ENCODE data around the gene ILF2.
A peak's percentile ranks its signal among the peaks of the same experiment; 100 is the strongest.

ILF2 gene

DNA sequence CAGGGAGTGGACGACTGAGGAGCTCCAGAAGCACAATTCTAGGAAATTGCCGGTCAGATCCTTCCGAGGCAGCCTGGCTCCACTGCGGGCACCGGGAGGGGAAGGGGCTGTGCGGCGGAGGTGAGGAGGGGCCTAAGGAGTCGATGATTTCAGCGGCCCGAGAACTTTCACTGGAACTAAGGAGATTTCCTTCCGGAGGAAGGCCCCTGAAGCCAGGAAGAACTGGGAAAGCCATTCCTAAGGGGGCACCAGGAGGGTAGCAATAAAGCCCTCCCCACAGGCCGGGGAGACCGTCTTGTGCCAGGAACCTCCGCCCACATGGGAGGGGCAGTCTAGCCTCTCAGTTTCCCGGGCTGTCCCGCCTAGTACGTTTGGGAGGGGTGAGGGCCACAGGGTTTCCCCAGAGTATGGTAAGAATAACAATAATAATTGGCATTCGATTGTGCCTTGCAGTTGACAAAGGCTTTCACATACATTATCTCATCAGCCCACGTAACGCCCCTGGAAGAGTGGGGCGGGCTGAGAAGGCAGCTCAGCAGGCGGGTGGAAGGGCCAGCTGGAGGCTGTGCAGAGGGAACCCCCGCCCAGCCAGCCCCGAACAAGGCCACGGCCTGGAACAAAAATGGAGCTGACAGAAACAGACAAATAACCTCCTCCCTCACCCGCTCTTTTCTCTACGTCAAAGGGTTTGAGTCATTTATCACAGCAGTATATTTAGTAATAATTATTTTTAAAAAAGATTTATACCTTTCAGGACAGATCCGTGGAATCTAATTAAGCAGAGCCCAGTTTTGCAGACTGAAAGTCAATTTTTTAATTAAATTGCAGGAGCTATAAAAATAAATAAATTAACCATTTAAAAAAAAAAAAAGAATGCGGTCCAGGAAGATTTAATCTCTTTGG lies 27.5 kb upstream of the ILF2 start (continued):
- TF ChIP-seq ZBTB10 (tag by site-specific recombination; IDR thresholded peaks at IDR 0.05) (no peak), HIC1 (tag by site-specific recombination; IDR thresholded peaks at IDR 0.05) (no peak), OSR2 (tag by site-specific recombination; IDR thresholded peaks at IDR 0.05) (no peak), ZNF433 (tag by site-specific recombination; IDR thresholded peaks at IDR 0.05; ENCODE audit: low read depth) (no peak), SP7 (tag by site-specific recombination; IDR thresholded peaks at IDR 0.05) (peak; percentile 82), PBX3 (CRISPR knock-in tag; IDR thresholded peaks at IDR 0.05) (no peak), GLIS1 (tag by site-specific recombination; IDR thresholded peaks at IDR 0.05) (no peak), ZNF169 (tag by site-specific recombination; IDR thresholded peaks at IDR 0.05) (no peak), ZNF514 (tag by site-specific recombination; IDR thresholded peaks at IDR 0.05) (no peak), ZNF791 (tag by site-specific recombination; IDR thresholded peaks at IDR 0.05) (no peak), ZNF544 (tag by site-specific recombination; IDR thresholded peaks at IDR 0.05) (no peak), ZBTB20 (tag by site-specific recombination; IDR thresholded peaks at IDR 0.05) (peak; percentile 94), ZNF121 (tag by site-specific recombination; IDR thresholded peaks at IDR 0.05) (no peak), ZNF843 (tag by site-specific recombination; IDR thresholded peaks at IDR 0.05) (no peak), ZNF585B (tag by site-specific recombination; IDR thresholded peaks at IDR 0.05) (no peak), ZNF639 (tag by site-specific recombination; IDR thresholded peaks at IDR 0.05) (no peak), ZNF223 (tag by site-specific recombination; IDR thresholded peaks at IDR 0.05) (no peak), ZNF19 (tag by site-specific recombination; IDR thresholded peaks at IDR 0.05; ENCODE audit: low read depth) (no peak), ZNF138 (tag by site-specific recombination; IDR thresholded peaks at IDR 0.05; ENCODE audit: borderline replicate concordance) (no peak), OVOL3 (tag by site-specific recombination; IDR thresholded peaks at IDR 0.05) (no peak), ZNF776 (tag by site-specific recombination; IDR thresholded peaks at IDR 0.05; ENCODE audit: borderline replicate concordance) (no peak), GFI1B (tag by site-specific recombination; IDR thresholded peaks at IDR 0.05) (no peak), ZNF624 (tag by site-specific recombination; IDR thresholded peaks at IDR 0.05) (no peak), ZNF513 (tag by site-specific recombination; IDR thresholded peaks at IDR 0.05) (no peak), ZSCAN23 (tag by site-specific recombination; IDR thresholded peaks at IDR 0.05) (no peak), ZFP69B (tag by site-specific recombination; IDR thresholded peaks at IDR 0.05) (no peak), ZNF184 (tag by site-specific recombination; IDR thresholded peaks at IDR 0.05) (no peak), KLF1 (tag by site-specific recombination; IDR thresholded peaks at IDR 0.05) (peak; percentile 95), ZNF701 (tag by site-specific recombination; IDR thresholded peaks at IDR 0.05) (no peak)
- TF ChIP-seq, protein P1, sequence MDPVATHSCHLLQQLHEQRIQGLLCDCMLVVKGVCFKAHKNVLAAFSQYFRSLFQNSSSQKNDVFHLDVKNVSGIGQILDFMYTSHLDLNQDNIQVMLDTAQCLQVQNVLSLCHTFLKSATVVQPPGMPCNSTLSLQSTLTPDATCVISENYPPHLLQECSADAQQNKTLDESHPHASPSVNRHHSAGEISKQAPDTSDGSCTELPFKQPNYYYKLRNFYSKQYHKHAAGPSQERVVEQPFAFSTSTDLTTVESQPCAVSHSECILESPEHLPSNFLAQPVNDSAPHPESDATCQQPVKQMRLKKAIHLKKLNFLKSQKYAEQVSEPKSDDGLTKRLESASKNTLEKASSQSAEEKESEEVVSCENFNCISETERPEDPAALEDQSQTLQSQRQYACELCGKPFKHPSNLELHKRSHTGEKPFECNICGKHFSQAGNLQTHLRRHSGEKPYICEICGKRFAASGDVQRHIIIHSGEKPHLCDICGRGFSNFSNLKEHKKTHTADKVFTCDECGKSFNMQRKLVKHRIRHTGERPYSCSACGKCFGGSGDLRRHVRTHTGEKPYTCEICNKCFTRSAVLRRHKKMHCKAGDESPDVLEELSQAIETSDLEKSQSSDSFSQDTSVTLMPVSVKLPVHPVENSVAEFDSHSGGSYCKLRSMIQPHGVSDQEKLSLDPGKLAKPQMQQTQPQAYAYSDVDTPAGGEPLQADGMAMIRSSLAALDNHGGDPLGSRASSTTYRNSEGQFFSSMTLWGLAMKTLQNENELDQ (tag by site-specific recombination; IDR thresholded peaks at IDR 0.05; ENCODE audit: low read depth) = no peak
